ENCODE data around the gene DDX20.
A peak's percentile ranks its signal among the peaks of the same experiment; 100 is the strongest.

DDX20 gene

DNA sequence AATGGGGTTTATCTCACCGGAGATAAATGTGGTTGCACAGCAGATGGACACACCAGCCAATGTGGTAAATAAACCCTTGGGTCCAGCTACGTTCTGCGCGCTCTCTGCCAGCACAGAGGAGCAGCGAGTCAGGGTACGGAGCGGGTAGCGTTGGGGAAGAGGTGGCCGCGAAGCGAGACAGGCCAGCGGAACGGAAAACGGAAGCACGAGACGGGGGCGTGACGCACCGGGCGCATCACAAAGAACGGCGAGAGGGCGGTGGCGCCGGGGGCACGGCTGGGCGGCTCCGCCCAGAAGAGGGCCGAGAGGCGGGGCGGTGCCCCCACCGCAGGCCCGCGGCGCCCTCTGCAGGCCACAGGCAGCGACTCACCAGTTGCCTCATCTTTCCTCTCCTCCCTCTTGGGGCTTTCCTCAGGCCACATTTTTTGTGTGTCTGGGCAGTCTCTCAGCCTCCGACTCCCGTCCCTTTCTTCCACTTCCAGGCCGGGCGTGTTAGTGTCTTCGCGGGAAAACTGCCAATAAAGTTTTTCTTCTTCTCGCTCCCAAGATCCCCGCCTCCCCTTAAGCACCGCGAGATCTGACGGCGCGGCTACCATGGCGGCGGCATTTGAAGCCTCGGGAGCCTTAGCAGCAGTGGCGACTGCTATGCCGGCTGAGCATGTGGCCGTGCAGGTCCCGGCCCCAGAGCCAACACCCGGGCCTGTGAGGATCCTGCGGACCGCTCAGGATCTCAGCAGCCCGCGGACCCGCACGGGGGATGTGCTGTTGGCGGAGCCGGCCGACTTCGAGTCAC lies at the start of gene DDX20:
Gene DDX20 (plus strand): TSS at position 571 of the 793 bp plus-strand sequence. CDS start 24 bp downstream, at position 595.
- no peaks in the 10 kb centered on the region for H3K36me3 ChIP-seq (ENCODE audit: control insufficient read depth, insufficient read depth, low read length)
- no peaks in the 10 kb centered on the region for H3K4me1 ChIP-seq (ENCODE audit: control insufficient read depth, insufficient read depth, low read length)
- no peaks in the 10 kb centered on the region for H3K27me3 ChIP-seq (ENCODE audit: control insufficient read depth, insufficient read depth, low read length)
- H3K4me3 ChIP-seq (ENCODE audit: low read length), result peak within 1 kb of the TSS; percentile 75
- peak within 1 kb of the TSS; percentile 74 for H3K9ac ChIP-seq (ENCODE audit: low read length)
- H3K9me3 ChIP-seq (ENCODE audit: control insufficient read depth, low read length), result no peaks in the 10 kb centered on the region

- H3K4me1 ChIP-seq (ENCODE audit: control insufficient read depth, insufficient read depth, low read length), result no peaks in the 10 kb centered on the region
- H3K27me3 ChIP-seq (ENCODE audit: control insufficient read depth, insufficient read depth, low read length), result no peaks in the 10 kb centered on the region
- no peaks in the 10 kb centered on the region for H3K36me3 ChIP-seq (ENCODE audit: control insufficient read depth, insufficient read depth, low read length)
Measured at GRCh38 chr1:111706921-111707320, 48.8 kb upstream of the DDX20 start.

GRCh38 chr1:111707906-111708305 lies 47.8 kb upstream of the DDX20 start:
- no peaks in the 10 kb centered on the region for H3K36me3 ChIP-seq (ENCODE audit: control insufficient read depth, insufficient read depth, low read length)

More at GRCh38 chr1:111706921-111707320, 48.8 kb upstream of the DDX20 start:
- Histone ChIP-seq H3K9ac (ENCODE audit: low read length) (no peak overlapping the region), H3K9me3 (ENCODE audit: control insufficient read depth, low read length) (no peaks in the 10 kb centered on the region), H3K4me3 (ENCODE audit: low read length) (no peak overlapping the region)

GRCh38 chr1:111709986-111710385 lies 45.7 kb upstream of the DDX20 start:
- H3K9me3 ChIP-seq (ENCODE audit: control insufficient read depth, low read length), result no peaks in the 10 kb centered on the region
- H3K4me3 ChIP-seq (ENCODE audit: low read length), result no peak overlapping the region
- no peaks in the 10 kb centered on the region for H3K27me3 ChIP-seq (ENCODE audit: control insufficient read depth, insufficient read depth, low read length)
- no peaks in the 10 kb centered on the region for H3K4me1 ChIP-seq (ENCODE audit: control insufficient read depth, insufficient read depth, low read length)
- no peaks in the 10 kb centered on the region for H3K36me3 ChIP-seq (ENCODE audit: control insufficient read depth, insufficient read depth, low read length)
- no peak overlapping the region for H3K9ac ChIP-seq (ENCODE audit: low read length)

More at GRCh38 chr1:111707906-111708305, 47.8 kb upstream of the DDX20 start:
- Histone ChIP-seq H3K9me3 (ENCODE audit: control insufficient read depth, low read length) (no peaks in the 10 kb centered on the region), H3K9ac (ENCODE audit: low read length) (no peak overlapping the region), H3K4me3 (ENCODE audit: low read length) (no peak overlapping the region), H3K4me1 (ENCODE audit: control insufficient read depth, insufficient read depth, low read length) (no peaks in the 10 kb centered on the region), H3K27me3 (ENCODE audit: control insufficient read depth, insufficient read depth, low read length) (no peaks in the 10 kb centered on the region)

GRCh38 chr1:111716333-111716732 lies 39.4 kb upstream of the DDX20 start:
- Histone ChIP-seq H3K9me3 (ENCODE audit: control insufficient read depth, low read length) (no peaks in the 10 kb centered on the region), H3K9ac (ENCODE audit: low read length) (no peak overlapping the region)

DNA sequence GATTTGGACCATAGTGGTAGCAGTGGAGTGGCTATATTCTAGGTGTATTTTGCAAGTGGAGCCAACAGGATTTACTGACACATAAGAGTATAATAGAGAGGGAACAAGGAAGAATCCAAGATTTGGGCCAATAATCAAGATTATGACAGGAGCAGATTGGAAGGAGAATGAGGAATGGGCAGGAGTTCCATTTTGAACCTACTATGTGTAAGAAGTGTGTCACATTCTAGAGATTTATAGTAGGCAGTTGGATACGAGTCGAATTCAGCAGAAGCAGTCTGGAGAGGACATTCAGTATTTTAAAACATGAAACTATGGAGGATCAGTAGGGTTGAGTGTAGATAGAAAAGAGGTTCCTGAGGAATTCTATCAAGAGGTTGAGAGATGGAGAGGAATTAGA lies 38.3 kb upstream of the DDX20 start:
- peaks cover 22% of the 10 kb centered on the region for H3K4me1 ChIP-seq (ENCODE audit: control insufficient read depth, insufficient read depth, low read length)
- H3K9ac ChIP-seq (ENCODE audit: low read length), result no peak overlapping the region
- H3K36me3 ChIP-seq (ENCODE audit: control insufficient read depth, insufficient read depth, low read length), result no peaks in the 10 kb centered on the region
- no peaks in the 10 kb centered on the region for H3K27me3 ChIP-seq (ENCODE audit: control insufficient read depth, insufficient read depth, low read length)
- no peak overlapping the region for H3K4me3 ChIP-seq (ENCODE audit: low read length)
- no peaks in the 10 kb centered on the region for H3K9me3 ChIP-seq (ENCODE audit: control insufficient read depth, low read length)

More at GRCh38 chr1:111716333-111716732, 39.4 kb upstream of the DDX20 start:
- Histone ChIP-seq H3K4me1 (ENCODE audit: control insufficient read depth, insufficient read depth, low read length) (peaks cover 12% of the 10 kb centered on the region), H3K36me3 (ENCODE audit: control insufficient read depth, insufficient read depth, low read length) (no peaks in the 10 kb centered on the region), H3K27me3 (ENCODE audit: control insufficient read depth, insufficient read depth, low read length) (no peaks in the 10 kb centered on the region), H3K4me3 (ENCODE audit: low read length) (no peak overlapping the region)

- Histone ChIP-seq H3K9me3 (ENCODE audit: control insufficient read depth, low read length) (no peaks in the 10 kb centered on the region), H3K36me3 (ENCODE audit: control insufficient read depth, insufficient read depth, low read length) (no peaks in the 10 kb centered on the region), H3K9ac (ENCODE audit: low read length) (no peak overlapping the region), H3K4me3 (ENCODE audit: low read length) (no peak overlapping the region), H3K27me3 (ENCODE audit: control insufficient read depth, insufficient read depth, low read length) (no peaks in the 10 kb centered on the region), H3K4me1 (ENCODE audit: control insufficient read depth, insufficient read depth, low read length) (peaks cover 22% of the 10 kb centered on the region)
Measured at GRCh38 chr1:111719135-111719534, 36.6 kb upstream of the DDX20 start.

- H3K27me3 ChIP-seq (ENCODE audit: control insufficient read depth, insufficient read depth, low read length), result no peaks in the 10 kb centered on the region
- H3K9ac ChIP-seq (ENCODE audit: low read length), result no peak overlapping the region
- no peaks in the 10 kb centered on the region for H3K36me3 ChIP-seq (ENCODE audit: control insufficient read depth, insufficient read depth, low read length)
- H3K9me3 ChIP-seq (ENCODE audit: control insufficient read depth, low read length), result no peaks in the 10 kb centered on the region
- peaks cover 22% of the 10 kb centered on the region for H3K4me1 ChIP-seq (ENCODE audit: control insufficient read depth, insufficient read depth, low read length)
- no peak overlapping the region for H3K4me3 ChIP-seq (ENCODE audit: low read length)
Measured at GRCh38 chr1:111719674-111720132, 36.0 kb upstream of the DDX20 start.

DNA sequence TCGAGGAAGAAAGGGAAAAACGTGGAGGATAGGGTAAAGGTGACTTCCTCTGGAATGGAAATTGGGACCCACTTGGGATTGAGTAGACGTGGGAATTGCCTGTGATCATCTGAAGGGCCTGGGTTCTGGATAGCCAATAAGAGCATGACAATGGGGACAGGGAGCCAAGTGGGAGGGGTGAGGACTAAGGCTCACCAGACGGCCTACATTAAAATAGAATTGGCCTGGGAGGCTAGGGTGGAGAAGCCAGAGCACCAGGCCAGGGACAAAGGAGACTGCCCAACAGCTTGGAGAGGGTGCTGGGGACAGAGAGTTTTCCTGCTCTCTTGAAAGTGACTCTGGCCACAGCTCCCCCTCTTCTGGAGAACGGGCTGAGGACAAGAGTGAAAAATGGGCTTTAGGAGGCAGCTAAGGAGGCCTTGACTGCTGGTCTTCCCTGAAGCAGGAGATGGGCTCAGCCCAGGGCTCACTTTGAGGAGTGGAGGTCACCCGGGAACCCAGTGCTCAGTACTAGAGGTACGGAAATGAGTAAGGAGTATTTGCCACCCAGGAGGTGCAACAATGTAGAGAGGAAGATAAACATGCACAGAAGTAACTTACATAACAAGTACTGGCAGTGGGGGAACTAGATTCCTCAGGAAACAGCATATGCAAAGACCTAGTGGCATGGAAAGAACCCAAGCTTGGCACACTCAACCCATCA lies 35.3 kb upstream of the DDX20 start:
- Histone ChIP-seq H3K4me1 (ENCODE audit: control insufficient read depth, insufficient read depth, low read length) (peaks cover 22% of the 10 kb centered on the region), H3K9me3 (ENCODE audit: control insufficient read depth, low read length) (no peaks in the 10 kb centered on the region), H3K9ac (ENCODE audit: low read length) (no peak overlapping the region), H3K36me3 (ENCODE audit: control insufficient read depth, insufficient read depth, low read length) (no peaks in the 10 kb centered on the region), H3K4me3 (ENCODE audit: low read length) (no peak overlapping the region), H3K27me3 (ENCODE audit: control insufficient read depth, insufficient read depth, low read length) (no peaks in the 10 kb centered on the region)

DNA sequence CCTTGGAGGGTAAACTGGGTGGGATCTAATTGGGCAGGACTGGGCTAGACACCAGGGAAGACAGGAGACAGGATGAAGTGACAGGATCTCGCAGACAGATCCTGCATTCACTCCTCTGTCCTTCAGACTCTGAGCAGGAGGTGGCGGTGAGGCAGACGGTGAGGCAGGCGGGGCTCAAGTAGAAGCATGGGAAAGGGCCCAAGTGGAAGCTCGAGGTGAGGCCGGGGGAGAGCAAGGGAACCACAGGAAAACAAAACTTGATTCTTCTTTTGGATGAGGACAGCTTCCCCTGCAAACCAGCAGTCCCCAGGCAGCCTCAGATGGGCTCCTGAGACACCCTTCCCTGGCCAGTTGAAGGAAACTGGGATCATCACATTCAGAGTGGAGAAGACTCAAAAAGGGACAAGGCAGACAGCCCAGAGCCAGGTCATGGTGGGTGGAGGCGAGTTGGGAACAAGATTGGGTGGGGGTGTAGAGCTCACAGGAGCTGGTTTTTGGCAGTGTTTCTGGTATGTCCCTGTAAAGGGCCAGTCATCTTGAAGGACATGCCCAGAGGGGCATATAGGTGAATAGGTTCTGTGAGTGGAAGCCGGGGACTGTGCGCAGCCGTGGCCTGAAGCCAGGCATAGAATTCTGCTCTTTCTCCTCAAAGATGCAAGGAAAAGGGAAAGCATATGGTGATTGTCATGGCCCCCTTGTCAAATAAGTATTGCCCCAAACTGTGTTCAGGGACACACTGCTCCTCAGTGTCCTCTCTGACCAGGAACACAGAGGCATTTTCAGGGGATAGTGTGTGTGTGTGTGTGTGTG lies 34.5 kb upstream of the DDX20 start:
- H3K4me1 ChIP-seq (ENCODE audit: control insufficient read depth, insufficient read depth, low read length), result peaks cover 22% of the 10 kb centered on the region
- no peaks in the 10 kb centered on the region for H3K36me3 ChIP-seq (ENCODE audit: control insufficient read depth, insufficient read depth, low read length)

GRCh38 chr1:111723091-111723806 lies 32.5 kb upstream of the DDX20 start:
- Histone ChIP-seq H3K9me3 (ENCODE audit: control insufficient read depth, low read length) (no peaks in the 10 kb centered on the region), H3K4me1 (ENCODE audit: control insufficient read depth, insufficient read depth, low read length) (peaks cover 22% of the 10 kb centered on the region), H3K4me3 (ENCODE audit: low read length) (no peak overlapping the region), H3K36me3 (ENCODE audit: control insufficient read depth, insufficient read depth, low read length) (no peaks in the 10 kb centered on the region), H3K9ac (ENCODE audit: low read length) (no peak overlapping the region), H3K27me3 (ENCODE audit: control insufficient read depth, insufficient read depth, low read length) (no peaks in the 10 kb centered on the region)

More for the DNA sequence above, 34.5 kb upstream of the DDX20 start:
- H3K4me3 ChIP-seq (ENCODE audit: low read length), result no peak overlapping the region
- H3K9me3 ChIP-seq (ENCODE audit: control insufficient read depth, low read length), result no peaks in the 10 kb centered on the region
- no peak overlapping the region for H3K9ac ChIP-seq (ENCODE audit: low read length)
- H3K27me3 ChIP-seq (ENCODE audit: control insufficient read depth, insufficient read depth, low read length), result no peaks in the 10 kb centered on the region
